Suprapubic skin (tissue), 4 donors: Measurements from ENCODE around the gene NLRC4. TPM values are rescaled to one million over a fixed set of nuclear protein-coding genes. Genes with fewer than 3 reads are reported as not detected.

Source experiments
- DNase-seq, 2 donors: peaks; one replicate each; pipeline ENCODE4 v3.0.0-alpha.2; 2019; ENCODE audit warnings: low spot score in 2 of 2
- H3K27ac ChIP-seq: fragments of 200-600 bp; sonication (generic); one replicate; pipeline ENCODE4 v1.5.1; 2019
- H3K27me3 ChIP-seq: fragments of 200-600 bp; sonication (generic); one replicate; pipeline ENCODE4 v1.5.1; 2019
- H3K36me3 ChIP-seq: fragments of 200-600 bp; sonication (generic); one replicate; pipeline ENCODE4 v1.5.1; 2019
- H3K4me1 ChIP-seq: fragments of 200-600 bp; sonication (generic); one replicate; pipeline ENCODE4 v1.5.1; 2019
- H3K4me3 ChIP-seq: fragments of 200-600 bp; sonication (generic); one replicate; pipeline ENCODE4 v1.5.1; 2019; ENCODE audit warnings: mild to moderate bottlenecking
- H3K9me3 ChIP-seq: fragments of 200-600 bp; sonication (generic); one replicate; pipeline ENCODE4 v1.5.1; 2019
- CTCF ChIP-seq, 2 donors: fragments of 200-600 bp in 1 of 2; fragments of 450-650 bp in 1 of 2; sonication (generic) in 1 of 2; IDR thresholded peaks; one replicate each; pipeline ENCODE4 v1.5.1; 2016 to 2019; ENCODE audit warnings: antibody characterized with exemption in 2 of 2, mild to moderate bottlenecking in 1 of 2, moderate library complexity in 1 of 2
- EP300 ChIP-seq: sonication (generic); formaldehyde crosslinking; IDR thresholded peaks from one replicate; pipeline ENCODE4 v1.6.1; 2017; ENCODE audit warnings: antibody characterized with exemption
- POLR2A ChIP-seq, 2 donors: fragments of 450-650 bp; IDR thresholded peaks; one replicate each; pipeline ENCODE4 v1.6.1; 2017; ENCODE audit warnings: antibody characterized with exemption in 2 of 2, mild to moderate bottlenecking in 2 of 2, moderate library complexity in 2 of 2
- POLR2AphosphoS5 ChIP-seq, 3 donors: sonication (generic); formaldehyde crosslinking; IDR thresholded peaks; one replicate each; pipeline ENCODE4 v1.6.1; 2017; ENCODE audit warnings: antibody characterized with exemption in 3 of 3
- WGBS: methylation state at CpG from one replicate; pipeline ENCODE4 v1.1.5; 2018; 5-methylcytosine and 5-hydroxymethylcytosine counted together
- total RNA-seq, 4 donors: library from RNA; depleted of rRNA; stranded (reverse); fragments of >200 nt; gene quantifications; one replicate each; pipeline ENCODE4 v1.1.0, GENCODE V29; 2016

Gene NLRC4
- total RNA-seq, 4 donors from 2014 or later = 0.17 to 0.19 TPM; not detected in 2

GRCh38 chr2:32237996-32238395 lies 26.7 kb downstream of the NLRC4 start:
- WGBS = 87% methylated on average over 2 of the region's 2 CpGs
- no peak for TF ChIP-seq CTCF (IDR thresholded peaks at IDR 0.05)
- TF ChIP-seq POLR2A (IDR thresholded peaks at IDR 0.05) = no peak
- TF ChIP-seq EP300 = no peak
- TF ChIP-seq POLR2AphosphoS5 (IDR thresholded peaks at IDR 0.05) = no peak

GRCh38 chr2:32237488-32237887 lies 27.2 kb downstream of the NLRC4 start:
- Histone ChIP-seq H3K27ac (no peak overlapping the region), H3K27me3 (no peaks in the 10 kb centered on the region), H3K9me3 (no peaks in the 10 kb centered on the region), H3K36me3 (no peaks in the 10 kb centered on the region), H3K4me1 (peaks cover 9% of the 10 kb centered on the region), H3K4me3 (no peak overlapping the region)
- no peak for TF ChIP-seq POLR2AphosphoS5 (IDR thresholded peaks at IDR 0.05)
- TF ChIP-seq CTCF (IDR thresholded peaks at IDR 0.05) = no peak
- TF ChIP-seq EP300 = no peak
- DNase-seq = no peak
- WGBS = 97% methylated on average over 2 of the region's 2 CpGs

More at GRCh38 chr2:32237996-32238395, 26.7 kb downstream of the NLRC4 start:
- Histone ChIP-seq H3K27me3 (no peaks in the 10 kb centered on the region), H3K27ac (no peak overlapping the region), H3K9me3 (no peaks in the 10 kb centered on the region), H3K4me3 (no peak overlapping the region), H3K4me1 (peaks cover 9% of the 10 kb centered on the region), H3K36me3 (no peaks in the 10 kb centered on the region)
- no peak for DNase-seq

GRCh38 chr2:32235315-32235714 lies 29.4 kb downstream of the NLRC4 start:
- WGBS = 44% methylated on average over 5 of the region's 5 CpGs
- Histone ChIP-seq H3K4me1 (peaks cover 9% of the 10 kb centered on the region), H3K4me3 (no peak overlapping the region), H3K9me3 (no peaks in the 10 kb centered on the region), H3K27ac (no peak overlapping the region), H3K36me3 (no peaks in the 10 kb centered on the region), H3K27me3 (no peaks in the 10 kb centered on the region)
- TF ChIP-seq CTCF (IDR thresholded peaks at IDR 0.05) (no peak), POLR2A (IDR thresholded peaks at IDR 0.05) (no peak), POLR2AphosphoS5 (IDR thresholded peaks at IDR 0.05) (no peak), EP300 (no peak)
- DNase-seq = no peak

GRCh38 chr2:32231959-32232358 lies 32.7 kb downstream of the NLRC4 start:
- peaks cover 9% of the 10 kb centered on the region for H3K4me1 ChIP-seq
- H3K9me3 ChIP-seq = no peaks in the 10 kb centered on the region
- WGBS = 96% methylated on average over 4 of the region's 4 CpGs
- TF ChIP-seq CTCF (IDR thresholded peaks at IDR 0.05) (no peak), POLR2A (IDR thresholded peaks at IDR 0.05) (no peak), POLR2AphosphoS5 (IDR thresholded peaks at IDR 0.05) (no peak)
- H3K36me3 ChIP-seq = no peaks in the 10 kb centered on the region
- no peak overlapping the region for H3K4me3 ChIP-seq
- H3K27ac ChIP-seq = no peak overlapping the region
- H3K27me3 ChIP-seq = no peaks in the 10 kb centered on the region
- no peak for DNase-seq

GRCh38 chr2:32229635-32230034 lies 35.1 kb downstream of the NLRC4 start:
- no peaks in the 10 kb centered on the region for H3K27me3 ChIP-seq
- H3K4me3 ChIP-seq = no peak overlapping the region
- no peaks in the 10 kb centered on the region for H3K4me1 ChIP-seq
- no peaks in the 10 kb centered on the region for H3K9me3 ChIP-seq
- no peak overlapping the region for H3K27ac ChIP-seq
- WGBS = 36% methylated on average over 1 of the region's 1 CpG
- DNase-seq = no peak
- peaks cover 6% of the 10 kb centered on the region for H3K36me3 ChIP-seq
- TF ChIP-seq POLR2A (IDR thresholded peaks at IDR 0.05) (no peak), POLR2AphosphoS5 (IDR thresholded peaks at IDR 0.05) (no peak), CTCF (IDR thresholded peaks at IDR 0.05) (no peak), EP300 (no peak)
